GM21737 (cell line): ENCODE data around the gene CCNT2.
A peak's percentile ranks its signal among the peaks of the same experiment; 100 is the strongest.
"Not testable (repeated sequence)": the region's sequence is repeated elsewhere in the genome, so short reads cannot be mapped to it uniquely, and the experiment has no call there.

Source experiments
- ATAC-seq: cut with Tn5 transposase; IDR thresholded peaks from one replicate; pipeline ENCODE4 v1.9.1; 2021; ENCODE audit warnings: mild to moderate bottlenecking, moderate library complexity; ENCODE audit not compliant: unreplicated experiment

CCNT2 gene

DNA sequence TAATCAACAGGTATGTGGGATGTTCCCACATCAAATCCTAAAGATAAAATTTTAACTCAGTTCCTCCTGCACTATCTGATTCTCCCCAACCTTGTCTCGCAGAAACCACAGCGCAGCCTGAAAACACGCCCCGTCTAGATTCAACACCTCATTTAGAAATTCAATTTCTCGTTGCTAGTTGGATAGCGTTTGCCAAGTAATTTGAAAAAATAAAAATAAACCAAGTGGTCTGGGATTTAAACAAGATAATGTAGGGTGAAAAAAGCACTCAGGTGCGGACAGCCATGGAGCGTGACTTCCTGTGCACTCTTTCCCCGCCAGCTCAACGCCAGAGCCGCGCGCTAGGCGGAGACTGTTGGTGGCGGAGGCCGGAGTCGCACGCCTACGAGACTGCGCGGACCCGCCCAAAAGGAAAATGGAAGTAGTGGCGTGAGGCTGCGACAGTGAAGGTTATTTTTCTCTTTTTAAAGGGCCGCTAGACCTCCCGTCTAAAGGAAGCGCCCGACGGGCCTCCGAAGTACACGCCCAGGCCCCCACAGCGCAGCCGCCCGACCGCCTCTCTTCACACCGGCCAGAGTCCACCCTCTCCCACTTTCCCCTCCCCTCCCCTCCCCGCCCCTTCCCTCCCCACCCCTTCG lies 615 bp upstream of the CCNT2 start:
- ATAC-seq: peak; percentile 73

DNA sequence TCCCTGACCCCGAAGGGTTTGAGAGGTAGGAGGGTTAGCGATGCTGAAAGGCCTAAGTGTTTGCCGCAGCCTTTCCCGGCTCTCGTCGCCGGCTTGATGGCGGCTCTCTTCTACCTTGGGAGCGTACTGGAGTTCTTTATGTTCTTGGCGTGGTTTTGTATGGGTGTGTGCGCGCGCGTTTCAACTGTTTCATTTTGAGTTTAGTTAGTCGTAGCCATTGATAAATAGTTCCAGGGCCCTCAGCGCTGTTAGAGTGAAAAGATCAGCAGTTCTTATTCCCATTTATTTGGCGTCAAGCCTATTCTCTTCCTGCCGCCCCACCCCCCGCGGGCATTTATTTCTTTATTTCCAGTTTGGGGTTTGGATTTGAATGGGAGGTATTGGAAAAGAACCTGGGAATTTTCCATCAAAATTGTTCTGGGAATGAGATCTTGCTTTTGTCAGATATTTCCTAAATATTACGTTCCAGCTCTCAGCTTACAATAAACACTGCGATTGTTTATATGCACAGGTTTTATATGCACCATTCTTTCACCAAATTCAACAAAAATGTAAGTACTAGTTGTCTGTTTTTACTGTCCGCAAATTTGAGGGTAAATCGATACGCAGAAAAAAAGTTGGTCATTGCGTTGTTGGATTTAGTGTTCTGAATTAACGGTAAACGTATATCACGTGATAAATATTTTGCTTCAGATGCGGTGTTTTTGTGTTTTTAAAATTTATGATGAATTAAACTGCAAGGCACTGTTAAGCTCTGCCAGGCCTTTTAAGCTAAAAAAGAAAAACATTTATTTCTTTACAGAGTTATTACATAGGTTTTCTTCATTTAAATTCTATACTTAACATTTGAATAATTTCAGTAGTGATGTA lies 954 bp downstream of the CCNT2 start:
- ATAC-seq: peak; percentile 4

DNA sequence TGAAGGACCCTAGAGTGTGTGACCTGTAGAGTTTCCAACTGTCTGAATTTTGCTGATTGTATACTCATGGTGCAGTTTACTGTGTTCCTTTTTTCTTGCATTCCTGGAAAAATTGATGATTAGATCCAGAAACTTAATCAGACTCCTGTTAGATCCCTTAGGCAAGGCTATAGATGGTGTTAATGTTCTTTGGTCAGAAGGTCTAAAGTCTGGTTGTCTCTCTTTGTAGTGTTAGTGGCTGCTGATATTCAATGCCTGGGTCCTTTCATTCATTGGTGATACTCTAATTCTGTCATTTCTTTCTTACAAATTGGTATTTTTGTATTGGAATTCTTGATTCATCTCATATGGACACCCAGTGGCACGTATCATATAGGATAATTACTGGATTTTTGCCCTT lies 6.3 kb downstream of the CCNT2 start:
- no peak for ATAC-seq

DNA sequence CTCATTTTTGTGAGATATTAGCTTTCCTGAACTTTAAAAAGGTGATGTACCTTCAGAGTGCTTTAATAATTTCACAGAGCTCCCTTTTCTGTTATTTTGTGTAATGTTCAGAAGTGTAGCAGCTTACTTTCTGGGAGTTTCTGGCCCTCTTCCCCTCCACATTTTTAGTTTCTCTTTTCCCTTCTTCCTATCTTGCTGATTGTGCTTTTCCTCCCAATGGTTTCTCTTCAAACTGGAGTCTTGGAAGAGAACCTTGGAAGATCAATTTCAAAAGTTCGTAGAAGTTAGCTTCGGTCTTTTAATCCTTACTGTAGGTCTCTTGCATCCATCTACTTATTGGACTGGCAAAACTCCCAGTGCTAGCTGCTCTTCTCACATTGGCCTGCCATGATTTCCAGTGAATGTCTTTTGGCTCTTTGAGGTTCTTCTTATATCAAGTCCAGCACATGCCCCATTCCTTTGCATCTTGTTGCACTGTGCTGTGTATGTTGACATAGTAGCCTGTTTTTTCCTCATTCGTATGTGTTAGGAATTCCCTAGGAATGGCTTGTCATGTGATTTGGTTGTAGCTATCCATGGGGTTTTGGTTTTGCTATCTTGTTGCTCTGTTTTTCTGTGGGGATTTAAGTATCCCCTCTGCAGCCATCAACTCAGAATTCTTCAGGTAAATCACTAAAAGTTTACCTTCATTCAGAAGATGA lies 7.8 kb downstream of the CCNT2 start:
- no peak for ATAC-seq

DNA sequence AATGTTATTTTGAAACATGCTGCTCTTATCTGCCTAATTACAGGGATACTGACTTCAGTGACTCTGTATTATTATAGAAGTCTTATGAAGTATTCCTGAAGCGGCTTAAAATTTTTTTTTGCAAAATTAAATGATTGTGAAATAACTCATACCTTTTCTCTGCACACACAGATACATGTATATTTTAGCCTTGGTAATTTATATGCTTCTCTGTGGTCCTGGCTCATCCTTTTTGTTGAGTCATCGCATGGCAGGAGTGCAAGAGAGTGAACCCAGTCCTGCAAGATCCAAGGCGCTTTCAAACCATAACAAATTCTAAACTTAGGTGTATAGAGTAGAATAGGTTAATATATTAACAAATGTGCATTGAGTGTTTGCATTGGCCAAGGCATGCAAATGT lies 8.6 kb downstream of the CCNT2 start:
- no peak for ATAC-seq

DNA sequence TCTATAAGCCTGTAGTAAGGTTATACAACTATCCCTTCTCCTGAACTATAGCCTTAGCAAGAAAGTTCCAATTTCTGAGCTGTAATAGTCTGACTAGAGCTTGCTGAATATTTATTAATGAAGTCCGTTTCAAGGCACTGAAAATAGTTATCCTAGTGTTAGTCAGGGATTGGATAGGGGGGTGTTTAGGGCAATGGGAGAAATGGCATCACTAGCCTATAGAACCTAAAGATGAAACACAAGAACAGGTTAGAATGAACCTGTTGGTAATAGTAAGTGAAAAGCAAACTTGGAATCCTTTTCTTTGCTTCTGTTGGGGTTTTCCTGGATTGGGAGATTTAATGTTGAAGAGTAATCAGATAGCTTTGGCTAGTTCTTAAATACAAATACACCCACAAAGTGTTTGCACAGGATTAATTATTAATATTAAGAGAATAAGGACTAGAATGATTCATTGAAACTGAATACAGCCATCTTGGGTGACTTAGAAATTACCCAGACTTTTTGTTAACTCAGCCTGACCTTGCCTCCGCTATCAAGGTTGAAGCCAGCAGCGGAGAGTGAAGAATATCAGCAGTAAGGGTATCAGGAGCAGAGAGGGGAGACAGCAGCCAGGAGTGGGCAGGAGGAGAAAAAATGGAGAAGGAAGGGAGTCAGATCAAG lies 14.4 kb downstream of the CCNT2 start:
- ATAC-seq: no peak

DNA sequence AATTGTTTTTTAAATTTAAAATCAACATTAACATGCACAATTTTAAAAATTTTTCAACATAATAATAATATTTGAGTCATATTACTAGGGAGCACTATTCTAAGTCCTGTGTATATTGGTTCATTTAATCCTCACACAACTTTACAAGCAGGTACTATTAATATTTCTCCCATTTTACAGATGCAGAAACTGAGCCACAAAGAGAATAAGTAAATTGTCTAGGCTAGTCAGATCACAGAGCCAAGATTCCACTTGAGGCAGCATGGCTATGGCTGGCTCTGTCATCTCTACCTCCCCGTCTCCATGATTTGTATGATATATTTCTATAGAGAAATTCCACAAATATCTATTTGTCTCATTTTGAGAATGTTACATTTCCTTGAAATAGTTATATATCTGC lies 15.1 kb downstream of the CCNT2 start:
- no peak for ATAC-seq

DNA sequence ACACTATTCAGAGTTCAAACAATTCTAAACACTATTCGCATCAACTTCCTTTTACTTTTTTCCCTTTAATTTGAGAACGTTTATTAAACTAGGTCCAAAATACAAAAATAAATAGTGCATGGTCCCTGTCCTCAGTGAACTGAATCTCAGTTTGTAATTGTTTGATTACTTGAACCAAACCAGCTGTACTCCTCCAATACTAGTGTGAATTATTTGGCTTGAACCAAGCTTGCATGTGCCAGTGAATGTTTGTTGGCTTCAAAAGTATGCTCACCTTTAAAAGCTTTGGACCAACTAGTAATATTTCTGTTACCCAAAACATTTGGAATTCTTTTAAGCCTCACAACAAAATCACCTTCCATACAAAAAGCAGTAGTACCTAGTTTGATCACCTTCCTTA lies 15.5 kb downstream of the CCNT2 start:
- no peak for ATAC-seq

DNA sequence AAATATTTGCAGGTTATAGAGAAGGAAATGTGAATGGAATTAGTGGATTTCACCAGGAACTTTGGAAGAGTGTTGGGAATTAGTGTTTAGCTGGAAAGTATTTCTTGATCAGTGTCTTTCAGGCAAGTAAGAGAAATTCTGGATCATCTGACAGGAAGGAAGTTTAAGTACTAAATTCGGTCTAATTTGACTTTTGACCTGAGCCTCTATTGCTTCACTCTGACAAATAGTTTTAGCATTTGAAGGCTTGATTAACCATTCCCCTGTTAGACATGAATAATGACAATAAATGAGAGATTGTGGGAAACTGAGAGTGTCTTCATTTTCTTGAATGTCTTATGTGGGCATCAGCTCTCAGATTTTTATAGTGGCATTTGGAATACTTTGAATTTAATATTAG lies 16.0 kb downstream of the CCNT2 start:
- no peak for ATAC-seq

DNA sequence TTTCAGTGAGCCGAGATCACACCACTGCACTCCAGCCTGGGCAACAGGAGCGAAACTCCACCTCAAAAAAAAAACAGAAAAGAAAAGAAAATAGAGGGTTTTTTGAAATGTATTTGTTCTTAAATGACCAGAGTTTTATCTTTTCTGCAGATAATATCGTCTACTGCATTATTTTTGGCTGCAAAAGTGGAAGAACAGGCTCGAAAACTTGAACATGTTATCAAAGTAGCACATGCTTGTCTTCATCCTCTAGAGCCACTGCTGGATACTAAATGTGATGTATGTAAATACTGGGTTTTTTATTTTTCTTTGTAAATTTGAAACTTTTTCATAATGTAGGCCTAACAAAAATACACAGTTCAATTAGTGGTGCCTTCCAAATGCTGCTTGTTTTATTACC lies 18.1 kb downstream of the CCNT2 start:
- no peak for ATAC-seq

DNA sequence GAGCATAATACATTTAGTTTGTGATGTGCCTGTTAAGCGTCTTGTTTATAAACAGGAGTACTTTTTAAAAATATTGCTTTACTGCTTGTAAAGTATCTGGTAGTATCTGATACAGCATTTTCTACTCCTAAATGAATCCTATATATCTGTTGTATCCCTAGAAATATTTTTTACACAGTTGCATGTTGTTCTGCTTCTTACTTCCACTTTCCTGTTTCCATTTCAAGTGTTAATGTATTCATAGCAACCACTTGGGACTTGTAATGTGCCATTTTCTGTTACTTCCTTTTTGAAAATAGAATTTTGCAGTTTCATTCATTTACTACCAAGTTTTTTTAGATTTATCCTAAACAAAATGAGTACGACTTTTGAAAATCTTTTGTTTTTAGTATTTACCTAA lies 24.9 kb downstream of the CCNT2 start:
- no peak for ATAC-seq

DNA sequence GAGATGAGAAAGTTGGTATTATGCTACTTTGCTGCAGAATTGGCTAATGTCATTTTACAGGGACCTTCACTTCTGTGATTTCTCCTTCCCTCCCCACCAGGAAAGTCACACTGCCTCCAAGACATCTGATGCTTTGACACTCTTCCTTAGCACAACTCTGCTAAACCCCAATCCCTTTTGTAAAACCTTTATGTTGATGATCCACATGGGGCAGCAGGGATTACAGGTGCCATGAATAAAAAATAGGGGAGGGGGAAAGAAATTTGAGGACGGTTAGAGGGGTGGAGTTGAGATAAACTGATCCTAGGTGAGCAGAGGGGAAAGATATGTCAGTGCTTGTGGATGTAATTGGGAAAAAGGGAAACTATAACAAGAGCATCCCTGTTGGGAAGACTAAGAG lies 26.4 kb downstream of the CCNT2 start:
- ATAC-seq: no peak

DNA sequence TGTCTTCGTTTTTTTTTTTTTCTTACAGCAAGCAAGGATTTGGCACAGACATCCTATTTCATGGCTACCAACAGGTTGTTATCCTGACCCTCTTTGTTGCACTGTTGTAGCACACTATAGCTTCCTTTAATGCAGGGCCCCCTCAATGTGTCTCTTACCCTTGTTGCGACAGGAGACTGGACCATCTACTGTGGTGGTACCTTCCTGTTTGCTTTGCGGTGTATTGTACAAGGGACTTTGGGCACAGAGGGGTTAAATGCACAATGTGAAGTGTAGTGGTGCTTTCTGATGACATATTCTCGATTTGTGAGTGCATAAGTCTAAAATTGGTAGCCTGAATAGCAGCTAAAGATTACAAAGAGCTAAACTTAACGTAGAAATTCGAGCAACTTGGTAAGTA lies 27.5 kb downstream of the CCNT2 start:
- ATAC-seq: no peak

DNA sequence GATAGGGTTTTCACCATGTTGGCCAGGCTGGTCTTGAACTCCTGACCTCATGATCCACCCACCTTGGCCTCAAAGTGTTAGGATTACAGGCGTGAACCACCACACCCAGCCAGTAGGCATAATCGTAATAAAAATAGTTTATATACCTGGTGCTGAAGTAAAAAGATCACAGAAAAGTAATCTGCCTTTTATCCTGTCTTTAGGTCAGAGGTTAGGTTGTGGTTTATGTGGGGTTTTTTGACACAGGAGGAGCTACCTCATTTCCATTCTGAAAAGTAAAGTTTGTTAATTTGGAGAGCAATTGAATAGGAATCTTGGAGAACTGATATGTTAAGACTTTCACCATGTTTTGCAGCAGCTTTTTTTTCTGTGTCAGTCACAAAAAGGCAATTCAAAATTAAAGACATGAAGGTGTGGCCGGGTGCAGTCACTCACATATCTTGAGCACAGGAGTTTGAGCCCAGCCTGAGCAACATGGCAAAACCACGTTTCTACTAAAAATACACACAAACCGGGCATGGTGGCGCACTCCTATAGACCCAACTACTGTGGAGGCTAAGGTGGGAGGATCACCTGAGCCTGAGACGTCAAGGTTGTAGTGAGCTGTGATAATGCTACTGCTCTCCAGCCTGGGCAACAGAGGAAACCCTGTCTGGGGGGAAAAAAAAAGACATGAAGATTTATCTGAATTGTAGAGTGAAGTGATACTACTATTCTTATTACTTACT lies 31.5 kb downstream of the CCNT2 start:
- ATAC-seq: no peak

DNA sequence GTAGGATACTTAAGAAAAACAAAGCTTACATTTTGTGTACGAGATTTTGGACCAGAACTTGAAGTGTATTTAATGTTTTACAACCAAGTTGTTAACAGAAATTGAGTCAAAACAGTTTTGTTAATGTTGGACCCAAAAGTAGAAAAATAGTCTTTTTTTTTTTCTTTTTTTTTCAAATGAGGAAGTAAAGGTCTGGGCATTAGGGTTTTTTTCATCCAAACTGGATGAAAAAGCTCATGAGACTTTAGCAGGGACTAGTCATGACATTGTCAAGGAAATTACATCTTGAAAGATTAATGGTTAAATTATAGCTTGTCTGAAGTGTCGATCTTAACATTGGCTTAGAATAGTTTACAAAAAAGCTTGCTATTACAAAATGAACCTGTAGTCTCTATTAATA lies 32.3 kb downstream of the CCNT2 start:
- ATAC-seq: no peak

DNA sequence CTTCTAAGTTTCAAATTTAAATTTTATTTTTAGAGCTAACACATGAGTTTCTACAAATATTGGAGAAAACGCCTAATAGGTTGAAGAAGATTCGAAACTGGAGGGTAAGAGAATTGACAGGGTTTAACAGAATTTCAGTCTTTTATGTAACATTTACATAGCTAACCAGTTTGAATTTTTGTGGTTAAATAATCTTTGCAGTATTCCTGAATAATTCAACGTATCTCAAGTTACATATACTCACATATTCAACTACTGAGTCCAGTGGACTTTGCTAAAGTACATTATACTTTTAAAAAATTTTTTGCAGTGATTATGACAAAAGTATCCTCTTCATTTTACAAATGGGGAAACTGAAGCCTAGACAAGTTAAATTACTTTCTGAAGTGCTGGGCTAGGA lies 34.0 kb downstream of the CCNT2 start:
- ATAC-seq: no peak

DNA sequence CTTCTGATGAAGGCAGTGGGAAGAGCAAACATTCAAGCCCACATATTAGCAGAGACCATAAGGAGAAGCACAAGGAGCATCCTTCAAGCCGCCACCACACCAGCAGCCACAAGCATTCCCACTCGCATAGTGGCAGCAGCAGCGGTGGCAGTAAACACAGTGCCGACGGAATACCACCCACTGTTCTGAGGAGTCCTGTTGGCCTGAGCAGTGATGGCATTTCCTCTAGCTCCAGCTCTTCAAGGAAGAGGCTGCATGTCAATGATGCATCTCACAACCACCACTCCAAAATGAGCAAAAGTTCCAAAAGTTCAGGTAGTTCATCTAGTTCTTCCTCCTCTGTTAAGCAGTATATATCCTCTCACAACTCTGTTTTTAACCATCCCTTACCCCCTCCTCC lies 35.4 kb downstream of the CCNT2 start:
- ATAC-seq: no peak

DNA sequence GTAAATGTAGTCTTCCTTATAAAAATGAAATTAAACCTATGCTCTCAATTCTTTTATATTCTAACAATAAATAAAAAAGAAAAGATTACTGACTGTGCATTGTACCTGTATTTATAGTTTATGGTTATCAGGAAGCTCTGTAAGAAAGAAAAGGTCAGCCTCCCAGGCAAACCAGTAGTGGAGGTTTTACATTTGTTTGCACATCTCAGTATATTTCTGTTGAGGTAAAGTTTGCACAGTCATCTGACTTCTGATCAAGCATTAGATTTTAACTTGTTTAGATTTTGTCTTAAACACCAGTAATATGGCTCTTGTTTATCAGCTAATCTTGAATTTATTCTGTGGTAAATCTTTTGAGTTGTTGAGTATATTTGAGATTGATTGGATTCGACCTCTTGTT lies 37.1 kb downstream of the CCNT2 start:
- no peak for ATAC-seq

DNA sequence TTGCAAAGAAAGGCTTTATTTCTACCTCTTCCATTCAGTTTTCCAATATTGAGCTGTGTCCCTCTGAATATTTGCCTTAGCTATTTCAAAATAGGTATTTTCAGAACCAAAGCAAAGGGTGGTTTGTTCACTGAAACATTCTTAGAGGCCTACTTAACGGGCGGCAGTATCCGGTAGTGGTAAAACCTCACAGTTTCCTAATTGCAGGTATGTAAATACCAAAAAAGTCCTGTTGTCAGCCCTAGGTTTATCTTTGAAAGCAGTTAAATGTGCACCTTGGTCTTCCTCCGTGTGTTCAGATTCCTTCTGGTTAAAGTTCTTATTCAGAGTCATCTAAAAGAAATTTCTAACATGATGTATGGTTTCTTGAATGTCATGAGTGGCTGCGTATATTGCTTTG lies 38.9 kb downstream of the CCNT2 start:
- no peak for ATAC-seq

DNA sequence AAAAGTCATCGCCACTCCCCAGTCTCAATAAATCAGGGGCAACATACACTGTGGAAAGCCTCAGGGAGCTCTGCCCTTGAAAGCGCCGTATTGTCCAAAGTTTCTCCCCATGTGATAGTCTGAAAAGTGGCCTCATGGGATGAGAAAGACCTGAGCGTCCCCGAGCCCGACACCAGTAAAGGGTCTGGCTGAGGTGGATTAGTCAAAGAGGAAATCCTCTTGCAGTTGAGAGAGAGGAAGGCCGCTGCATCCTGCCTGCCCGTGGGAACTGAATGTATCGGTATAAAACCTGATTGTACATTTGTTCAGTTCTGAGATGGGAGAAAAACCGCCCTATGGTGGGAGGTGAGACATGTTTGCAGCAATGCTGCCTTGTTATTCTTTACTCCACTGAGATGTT lies 48.5 kb downstream of the CCNT2 start:
- ATAC-seq: not testable (repeated sequence)
